ENCODE measurements around the gene CPPED1.

- no peak for TF ChIP-seq SUZ12 (IDR thresholded peaks at IDR 0.05; ENCODE audit: extremely low read depth, insufficient read depth, insufficient read length)
- no peak for TF ChIP-seq ZNF274 (IDR thresholded peaks at IDR 0.05; ENCODE audit: low read depth, low read length)
- TF ChIP-seq YY1 (IDR thresholded peaks at IDR 0.05; ENCODE audit: insufficient read depth, insufficient read length) = no peak
Measured at GRCh38 chr16:12802661-12803060, 1.0 kb downstream of the CPPED1 start.
